ENCODE results near the gene C16orf96. TPM values are rescaled to one million over a fixed set of nuclear protein-coding genes. Genes with fewer than 3 reads are reported as not detected.

Gene C16orf96
- polyA plus RNA-seq, 2 of the 4 experiments (the other 2 are of a cell fraction): 0.01 to 0.03 TPM

GRCh38 chr16:4610011-4611005 is 54.2 kb downstream of the C16orf96 start:
- DNase-seq (ENCODE audit: low read depth in 1 of 2, low spot score in 1 of 2): no peak
- no peak overlapping the region for H3K4me3 ChIP-seq
- POLR2A ChIA-PET: no interaction called here
- CTCF ChIA-PET: interaction anchor here (1.0 to 3.2 kb wide), 5 partner anchors 11 to 105 kb away, joined by 3 to 16 read pairs (median 4); partner anchors contain the start of gene MGRN1
- TF ChIP-seq HES2 (IDR thresholded peaks at IDR 0.05) (no peak), POLR2AphosphoS2 (conservative IDR thresholded peaks at IDR 0.05; ENCODE audit: low read length) (no peak), RNF2 (IDR thresholded peaks at IDR 0.05; ENCODE audit: borderline replicate concordance, low read depth) (no peak), REST (IDR thresholded peaks at IDR 0.05) (no peak), HDAC2 (IDR thresholded peaks at IDR 0.05) (no peak), KDM5A (IDR thresholded peaks at IDR 0.05) (no peak), MAFK (IDR thresholded peaks at IDR 0.05; ENCODE audit: partially characterized antibody) (no peak), HOXB13 (CRISPR knock-in tag; IDR thresholded peaks at IDR 0.05; ENCODE audit: low read depth) (no peak), ZFP36 (IDR thresholded peaks at IDR 0.05; ENCODE audit: borderline replicate concordance, partially characterized antibody) (no peak), PBX3 (IDR thresholded peaks at IDR 0.05) (no peak), EP300 (IDR thresholded peaks at IDR 0.05) (no peak)
- TF ChIP-seq, protein P1, sequence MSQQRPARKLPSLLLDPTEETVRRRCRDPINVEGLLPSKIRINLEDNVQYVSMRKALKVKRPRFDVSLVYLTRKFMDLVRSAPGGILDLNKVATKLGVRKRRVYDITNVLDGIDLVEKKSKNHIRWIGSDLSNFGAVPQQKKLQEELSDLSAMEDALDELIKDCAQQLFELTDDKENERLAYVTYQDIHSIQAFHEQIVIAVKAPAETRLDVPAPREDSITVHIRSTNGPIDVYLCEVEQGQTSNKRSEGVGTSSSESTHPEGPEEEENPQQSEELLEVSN (IDR thresholded peaks at IDR 0.05; ENCODE audit: borderline replicate concordance, low read depth): no peak
- WGBS (ENCODE audit: missing lambda C conversion rate): 94% methylated on average over 21 of the region's 32 CpGs
- no peak for ATAC-seq
- no peaks in the 10 kb centered on the region for H3K9me3 ChIP-seq
- H3K27ac ChIP-seq: no peak overlapping the region
- no peak overlapping the region for H3K4me2 ChIP-seq
- H3K4me1 ChIP-seq: peaks cover 17% of the 10 kb centered on the region; the same call in 2 of the 3 replicates
- FAIRE-seq: no peak

GRCh38 chr16:4611337-4612021 is 55.3 kb downstream of the C16orf96 start:
- no peaks in the 10 kb centered on the region for H3K9me3 ChIP-seq
- H3K4me2 ChIP-seq: no peak overlapping the region
- no peak for FAIRE-seq
- 0 out of 6 replicates have a peak overlapping the region, but pooled peaks of 1 of the 2 experiments have one; percentile 13 for H3K27ac ChIP-seq
- no peak overlapping the region for H3K4me3 ChIP-seq
- ChIA-PET POLR2A (no interaction called here), CTCF (interaction anchor here (1.0 to 3.2 kb wide), 6 partner anchors 12 to 106 kb away, joined by 3 to 16 read pairs (median 8); partner anchors contain the start of gene MGRN1)
- DNase-seq (ENCODE audit: low read depth in 1 of 2, low spot score in 1 of 2): no peak
- ATAC-seq: no peak
- TF ChIP-seq CEBPB (IDR thresholded peaks at IDR 0.05) (peak in 1 of 2 experiments; percentile 74; a peak in 3 of 4 replicates), KDM1A (IDR thresholded peaks at IDR 0.05; ENCODE audit: low read depth) (no peak)
- WGBS (ENCODE audit: missing lambda C conversion rate): 86% methylated on average over 13 of the region's 22 CpGs
- peaks cover 23% of the 10 kb centered on the region; the same call in 2 of the 3 replicates for H3K4me1 ChIP-seq

Measured in A549 (cell line).